H1 (cell line): ENCODE measurements around the gene TTC39A. TPM values are rescaled to one million over a fixed set of nuclear protein-coding genes. Genes with fewer than 3 reads are reported as not detected.

Experiments
- CEBPB ChIP-seq: IDR thresholded peaks from 2 replicates; pipeline ENCODE4 v1.6.1; 2012; ENCODE audit warnings: low read depth, low read length
- EP300 ChIP-seq, 2 experiments: IDR thresholded peaks; 1 replicate in 1 of 2; 2 replicates in 1 of 2; pipeline ENCODE4 v1.6.1; 2011 to 2012; ENCODE audit warnings: low read depth in 2 of 2, low read length in 2 of 2, mild to moderate bottlenecking in 2 of 2, borderline replicate concordance in 1 of 2, inconsistent platforms in 1 of 2, moderate library complexity in 1 of 2
- KDM1A ChIP-seq: fragments of 200-600, 300-600 bp; sonication (generic); IDR thresholded peaks from 2 replicates; pipeline ENCODE4 v1.7.1; 2016; ENCODE audit warnings: mild to moderate bottlenecking, low read length, borderline replicate concordance
- KDM4A ChIP-seq: IDR thresholded peaks from one replicate; pipeline ENCODE4 v1.7.1; 2012; ENCODE audit warnings: low read depth, mild to moderate bottlenecking, moderate library complexity, low read length, inconsistent platforms; ENCODE audit not compliant: severe bottlenecking
- POLR2AphosphoS5 ChIP-seq: IDR thresholded peaks from 2 replicates; pipeline ENCODE4 v1.6.1; 2011; ENCODE audit warnings: low read depth, low read length
- RBBP5 ChIP-seq: IDR thresholded peaks from 2 replicates; pipeline ENCODE4 v1.7.1; 2012; ENCODE audit warnings: low read depth, mild to moderate bottlenecking, inconsistent platforms, low read length, moderate library complexity, borderline replicate concordance
- TAF1 ChIP-seq: IDR thresholded peaks from 2 replicates; pipeline ENCODE4 v1.6.1; 2011; ENCODE audit warnings: mild to moderate bottlenecking, low read depth, low read length
- ZNF274 ChIP-seq: IDR thresholded peaks from 2 replicates; pipeline ENCODE4 v1.7.0; 2012; ENCODE audit warnings: low read length, borderline replicate concordance; ENCODE audit errors: extremely low read depth
- polyA plus RNA-seq, 7 experiments: library from polyadenylated mRNA; depleted of rRNA in 3 of 7; stranded (reverse) in 5 of 7; unstranded in 2 of 7; fragments of >200 nt in 5 of 7; fragments of 200-250 nt in 2 of 7; gene quantifications; 1 replicate in 5 of 7; 2 replicates in 1 of 7; 4 replicates in 1 of 7; pipeline versions ENCODE4 v1.2.1 to v1.2.3, GENCODE V29; 2011 to 2013; ENCODE audit warnings: missing spikeins in 2 of 7, mixed read lengths in 2 of 7
- total RNA-seq: library from RNA; stranded (reverse); fragmentation: NEBNext Ultra II Directional; extraction: Animal tissue kit (Norgen Biotek cat#: 25700); gene quantifications from 2 replicates; pipeline ENCODE4 v1.2.1, GENCODE V29; 2021

TTC39A gene
- total and polyA plus RNA-seq, 2 of the 8 experiments (the other 6 are each of a cell fraction or from before 2014, with no cell fraction given) = 5.5 to 5.8 TPM

DNA sequence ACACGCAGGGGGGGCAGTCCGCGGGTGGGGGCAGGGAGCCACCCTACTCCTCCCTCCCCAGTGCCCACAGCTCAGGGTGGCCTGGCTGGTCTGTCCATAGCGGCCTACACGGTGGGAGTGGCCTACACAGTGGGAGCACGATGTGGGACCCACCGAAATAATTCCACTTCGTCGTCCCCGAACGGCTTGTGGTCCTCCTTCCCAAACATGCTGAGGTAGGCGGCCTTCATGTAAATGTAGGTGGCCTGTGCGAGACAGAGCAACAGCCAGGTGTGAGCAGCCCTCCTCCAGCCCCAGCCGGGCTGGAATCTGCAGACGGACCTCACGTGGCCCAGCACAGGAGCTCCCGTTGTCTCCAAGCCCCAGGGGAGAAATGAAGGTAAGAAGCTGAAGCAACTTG, 34.4 kb downstream of the TTC39A start (continued):
- TF ChIP-seq KDM4A = no peak
- TF ChIP-seq KDM1A = no peak
- no peak for TF ChIP-seq POLR2AphosphoS5
- TF ChIP-seq CEBPB = no peak
- no peak for TF ChIP-seq RBBP5
- no peak for TF ChIP-seq ZNF274
- TF ChIP-seq TAF1 = no peak
- no peak for TF ChIP-seq EP300 (IDR thresholded peaks at IDR 0.05; ENCODE audit: borderline replicate concordance in 1 of 2, low read depth in 2 of 2, low read length in 2 of 2)
